H1 (cell line): ENCODE results near the gene VSX1. TPM values are rescaled to one million over a fixed set of nuclear protein-coding genes. Genes with fewer than 3 reads are reported as not detected.

ENCODE experiments used
- CBX8 ChIP-seq: fragments of 300-800, 300-1000 bp; sonication (generic); IDR thresholded peaks from 2 replicates; pipeline ENCODE4 v1.7.1; 2016; ENCODE audit warnings: low read depth, low read length, borderline replicate concordance
- CHD7 ChIP-seq: fragments of 300-600 bp; sonication (generic); IDR thresholded peaks from 2 replicates; pipeline ENCODE4 v1.7.1; 2012; ENCODE audit warnings: low read length, moderate library complexity, mild to moderate bottlenecking, inconsistent platforms; ENCODE audit not compliant: insufficient replicate concordance
- JUN ChIP-seq: IDR thresholded peaks from 2 replicates; pipeline ENCODE4 v1.6.1; 2011; ENCODE audit warnings: low read depth, mild to moderate bottlenecking, improper control_type of control experiment, low read length
- JUND ChIP-seq: IDR thresholded peaks from 2 replicates; pipeline ENCODE4 v1.6.1; 2011; ENCODE audit warnings: mild to moderate bottlenecking, improper control_type of control experiment, low read length
- KDM4A ChIP-seq: IDR thresholded peaks from one replicate; pipeline ENCODE4 v1.7.1; 2012; ENCODE audit warnings: low read depth, mild to moderate bottlenecking, moderate library complexity, low read length, inconsistent platforms; ENCODE audit not compliant: severe bottlenecking
- MAFK ChIP-seq: IDR thresholded peaks from 2 replicates; pipeline ENCODE4 v1.6.1; 2012; ENCODE audit warnings: low read depth, mild to moderate bottlenecking, improper control_type of control experiment, low read length
- NRF1 ChIP-seq: IDR thresholded peaks from 2 replicates; pipeline ENCODE4 v1.6.1; 2011; ENCODE audit warnings: mild to moderate bottlenecking, low read depth, low read length, improper control_type of control experiment
- RBBP5 ChIP-seq: IDR thresholded peaks from 2 replicates; pipeline ENCODE4 v1.7.1; 2012; ENCODE audit warnings: low read depth, mild to moderate bottlenecking, inconsistent platforms, low read length, moderate library complexity, borderline replicate concordance
- RXRA ChIP-seq: IDR thresholded peaks from 2 replicates; pipeline ENCODE4 v1.6.1; 2011; ENCODE audit warnings: low read depth, mild to moderate bottlenecking, low read length, moderate library complexity; ENCODE audit not compliant: insufficient read depth
- SIN3A ChIP-seq, 2 experiments: IDR thresholded peaks in 1 of 2; conservative IDR thresholded peaks in 1 of 2; 2 replicates each; pipeline ENCODE4 v1.6.1; 2011 to 2012; ENCODE audit warnings: low read length in 2 of 2, improper control_type of control experiment in 1 of 2, low read depth in 1 of 2, mild to moderate bottlenecking in 1 of 2
- TBP ChIP-seq: IDR thresholded peaks from 2 replicates; pipeline ENCODE4 v1.6.1; 2011; ENCODE audit warnings: low read depth, low read length, improper control_type of control experiment
- TEAD4 ChIP-seq: IDR thresholded peaks from 2 replicates; pipeline ENCODE4 v1.6.1; 2012; ENCODE audit warnings: low read depth, low read length, inconsistent platforms, mixed read lengths
- polyA plus RNA-seq, 7 experiments: library from polyadenylated mRNA; depleted of rRNA in 3 of 7; stranded (reverse) in 5 of 7; unstranded in 2 of 7; fragments of >200 nt in 5 of 7; fragments of 200-250 nt in 2 of 7; gene quantifications; 1 replicate in 5 of 7; 2 replicates in 1 of 7; 4 replicates in 1 of 7; pipeline versions ENCODE4 v1.2.1 to v1.2.3, GENCODE V29; 2011 to 2013; ENCODE audit warnings: missing spikeins in 2 of 7, mixed read lengths in 2 of 7
- total RNA-seq: library from RNA; stranded (reverse); fragmentation: NEBNext Ultra II Directional; extraction: Animal tissue kit (Norgen Biotek cat#: 25700); gene quantifications from 2 replicates; pipeline ENCODE4 v1.2.1, GENCODE V29; 2021

The VSX1 gene
- total and polyA plus RNA-seq, 2 of the 8 experiments (the other 6 are each of a cell fraction or from before 2014, with no cell fraction given): 0.14 TPM; not detected in 1

- no peak for TF ChIP-seq CHD7
- no peak for TF ChIP-seq CBX8
- no peak for TF ChIP-seq NRF1
- no peak for TF ChIP-seq RBBP5
- no peak for TF ChIP-seq MAFK
- no peak for TF ChIP-seq RXRA
- TF ChIP-seq JUND: no peak
- TF ChIP-seq TBP: no peak
- TF ChIP-seq KDM4A: no peak
- TF ChIP-seq SIN3A (conservative IDR thresholded peaks at IDR 0.05 in 1 of 2, IDR thresholded peaks at IDR 0.05 in 1 of 2; ENCODE audit: low read depth in 1 of 2, low read length in 2 of 2): no peak
- TF ChIP-seq JUN: no peak
- TF ChIP-seq TEAD4: no peak
Measured at GRCh38 chr20:25038103-25038410, 43.9 kb downstream of the VSX1 start (continued).
